ENCODE data around the gene CYB5A.
"Not testable (repeated sequence)": the region's sequence is repeated elsewhere in the genome, so short reads cannot be mapped to it uniquely, and the experiment has no call there.

Gene CYB5A, protein sequence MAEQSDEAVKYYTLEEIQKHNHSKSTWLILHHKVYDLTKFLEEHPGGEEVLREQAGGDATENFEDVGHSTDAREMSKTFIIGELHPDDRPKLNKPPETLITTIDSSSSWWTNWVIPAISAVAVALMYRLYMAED

DNA sequence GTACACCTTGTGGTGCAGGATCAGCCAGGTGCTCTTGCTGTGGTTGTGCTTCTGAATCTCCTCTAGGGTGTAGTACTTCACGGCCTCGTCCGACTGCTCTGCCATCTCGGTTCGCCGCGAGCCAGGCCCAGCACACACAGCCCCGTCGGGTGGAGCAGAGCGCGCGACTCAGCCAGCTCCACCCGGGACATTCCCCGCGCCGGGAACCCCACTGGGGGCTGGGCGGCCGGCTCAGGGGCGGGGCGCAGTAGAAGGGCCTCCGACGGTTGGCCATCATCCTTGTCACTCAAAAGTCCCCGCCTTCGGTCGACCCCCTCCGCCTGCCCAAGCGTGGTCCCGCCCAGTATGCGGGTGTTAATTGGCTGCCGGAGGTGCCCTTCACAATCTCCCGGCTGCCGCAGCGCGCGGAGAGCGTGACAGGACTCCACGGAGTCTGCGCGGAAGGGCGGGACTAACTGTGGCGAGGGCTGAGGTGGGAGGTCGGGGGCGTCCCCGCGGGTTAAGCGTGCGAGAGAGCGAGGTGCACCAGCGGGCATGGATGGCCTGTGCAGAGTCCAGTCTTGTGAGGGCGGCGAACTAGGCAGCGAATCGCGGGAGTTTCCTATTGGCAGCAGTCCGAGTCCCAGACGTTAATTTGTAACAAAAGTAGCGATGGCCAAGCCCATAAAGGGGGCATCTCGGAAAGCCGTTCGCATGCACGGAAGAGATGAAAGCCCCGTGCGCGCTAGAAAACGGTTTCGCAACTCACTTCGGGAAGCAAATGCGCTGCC lies at the start of gene CYB5A:
TSS of gene CYB5A (minus strand) at position 193 of the 770 bp plus-strand sequence. CDS start at position 105, 88 bp downstream.
- TF ChIP-seq POLR2A (IDR thresholded peaks at IDR 0.05; ENCODE audit: low read length) (peak; percentile 59), GATA1 (IDR thresholded peaks at IDR 0.05; ENCODE audit: low read depth, low read length) (no peak)
- DNase-seq = peak; percentile 99

DNA sequence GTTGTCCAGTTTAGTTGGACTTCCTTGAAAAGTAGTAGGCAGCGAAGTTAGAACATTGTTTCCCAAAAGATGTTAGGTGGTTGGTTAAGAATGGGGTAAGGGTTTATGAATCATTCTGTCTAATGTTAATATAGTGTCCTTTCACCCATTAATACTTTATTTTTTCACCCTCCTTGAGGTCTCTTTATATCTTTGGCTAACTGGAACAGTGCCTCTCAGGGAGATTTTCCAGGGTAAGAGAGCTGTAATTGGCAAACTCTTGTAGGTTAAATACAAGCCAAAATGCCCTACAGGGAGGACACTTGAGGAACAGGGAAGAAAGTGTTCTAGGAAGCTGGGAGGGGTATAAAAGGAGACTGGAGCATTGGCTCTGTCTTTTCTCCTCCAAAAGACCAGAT lies 46.1 kb upstream of the CYB5A start:
- DNase-seq = no peak
- TF ChIP-seq GATA1 (IDR thresholded peaks at IDR 0.05; ENCODE audit: low read depth, low read length) (no peak), POLR2A (IDR thresholded peaks at IDR 0.05; ENCODE audit: low read length) (no peak)

DNA sequence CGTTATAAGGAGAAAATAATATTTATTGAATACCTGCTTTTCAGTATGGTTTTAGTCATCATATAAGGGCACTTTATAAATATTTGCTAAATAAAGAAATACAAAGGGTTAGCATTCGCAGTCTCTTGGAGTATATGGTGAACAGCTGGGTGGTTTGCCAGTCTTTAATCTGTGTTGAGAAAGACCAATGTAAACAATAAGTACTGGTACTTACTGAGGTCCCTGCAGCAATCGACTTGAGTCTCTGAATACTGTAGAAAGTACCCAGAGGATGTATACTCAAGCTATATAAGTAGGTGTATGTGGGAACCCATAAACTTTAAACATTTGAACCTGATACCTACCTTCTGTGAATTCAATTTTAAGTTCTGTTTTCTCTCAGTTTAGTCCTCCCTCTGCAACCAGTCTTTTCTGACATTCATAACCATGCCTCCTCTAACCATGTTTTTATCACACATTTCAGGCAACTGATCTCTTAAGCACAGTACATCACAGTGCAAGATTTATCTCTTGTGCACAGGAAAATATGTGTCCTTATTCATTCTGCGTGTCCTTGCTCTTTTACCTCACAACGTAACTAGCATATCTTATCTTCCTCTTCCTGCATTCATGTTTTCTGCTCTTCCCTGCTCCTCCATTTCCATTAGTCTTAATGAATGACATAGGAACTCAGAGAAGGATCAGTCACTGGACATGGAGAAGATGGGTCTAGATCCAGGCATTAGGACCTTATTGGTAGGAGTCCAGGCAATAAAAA lies 45.6 kb upstream of the CYB5A start:
- TF ChIP-seq GATA1 (IDR thresholded peaks at IDR 0.05; ENCODE audit: low read depth, low read length) (no peak), POLR2A (IDR thresholded peaks at IDR 0.05; ENCODE audit: low read length) (no peak)
- DNase-seq = peak; percentile 72 to 90

DNA sequence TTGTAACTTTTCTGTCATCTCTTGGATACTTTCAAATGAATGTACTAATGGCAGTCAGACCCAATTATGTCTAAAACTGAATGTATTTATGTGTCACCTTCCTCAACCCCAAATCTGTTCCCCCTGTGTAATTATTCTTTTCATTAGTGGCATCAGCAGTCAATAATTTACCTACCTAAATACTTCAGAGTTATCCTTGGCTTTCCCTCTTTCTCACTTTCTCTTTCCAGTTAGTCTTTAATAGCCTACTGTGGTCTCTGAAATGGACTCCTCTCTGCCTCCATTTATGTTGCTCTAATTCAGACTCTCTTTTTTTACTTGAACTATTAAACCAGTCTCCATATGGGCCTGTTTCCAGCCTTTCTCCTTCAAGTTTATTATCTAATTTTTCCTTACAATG lies 44.9 kb upstream of the CYB5A start:
- DNase-seq = peak in 1 of 2 experiments; percentile 25
- TF ChIP-seq POLR2A (IDR thresholded peaks at IDR 0.05; ENCODE audit: low read length) = no peak
- TF ChIP-seq GATA1 (IDR thresholded peaks at IDR 0.05; ENCODE audit: low read depth, low read length) = no peak

DNA sequence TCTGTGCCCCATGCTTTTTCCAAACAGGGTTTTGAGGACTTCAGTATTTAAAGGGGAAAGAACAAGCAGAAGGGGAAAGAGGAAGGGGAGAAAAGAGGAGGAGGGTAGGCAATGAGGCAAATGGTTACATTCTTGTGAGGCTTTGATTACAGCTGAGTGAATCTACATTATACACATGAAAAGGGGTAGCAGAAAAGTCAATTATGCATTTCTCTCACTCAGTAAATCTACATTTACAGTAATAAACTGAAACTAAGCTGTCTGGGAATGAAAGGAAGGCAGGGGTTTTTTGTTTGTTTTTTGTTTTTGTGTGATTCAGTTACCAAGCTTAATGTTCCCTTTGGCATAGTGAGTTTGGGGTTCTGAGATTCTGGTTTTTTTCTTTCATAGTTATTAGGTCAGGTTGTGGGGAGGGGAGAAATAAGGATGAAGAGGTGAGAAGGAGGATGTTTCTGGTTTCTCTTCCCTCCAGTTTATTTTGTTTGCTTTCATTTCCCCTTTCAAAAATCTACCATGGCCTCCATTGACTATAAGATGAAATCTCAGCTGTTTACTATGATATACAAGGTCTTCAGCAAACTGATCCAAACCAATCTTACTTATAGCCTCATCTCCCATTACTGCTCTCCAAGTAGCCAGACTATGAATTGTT lies 42.6 kb upstream of the CYB5A start:
- no peak for DNase-seq
- TF ChIP-seq GATA1 (IDR thresholded peaks at IDR 0.05; ENCODE audit: low read depth, low read length) (no peak), POLR2A (IDR thresholded peaks at IDR 0.05; ENCODE audit: low read length) (no peak)

DNA sequence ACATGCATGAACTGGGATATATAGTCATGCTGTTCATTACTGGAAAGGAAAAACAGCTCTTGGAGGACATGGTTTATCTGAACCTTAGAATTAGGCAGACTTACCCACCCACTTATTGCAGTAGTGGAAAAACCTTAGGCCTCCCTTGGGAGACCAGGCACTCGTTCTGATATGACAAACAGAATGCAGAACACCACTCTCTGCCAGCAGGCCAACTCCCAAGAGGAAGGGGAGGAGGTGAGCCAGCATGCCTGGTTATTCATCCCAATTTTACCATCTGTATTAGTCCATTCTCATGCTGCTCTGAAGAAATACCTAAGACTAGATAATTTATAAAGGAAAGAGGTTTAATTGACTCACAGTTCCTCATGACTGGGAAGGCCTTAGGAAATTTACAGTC lies 41.3 kb upstream of the CYB5A start:
- TF ChIP-seq POLR2A (IDR thresholded peaks at IDR 0.05; ENCODE audit: low read length) (no peak), GATA1 (IDR thresholded peaks at IDR 0.05; ENCODE audit: low read depth, low read length) (no peak)
- no peak for DNase-seq

DNA sequence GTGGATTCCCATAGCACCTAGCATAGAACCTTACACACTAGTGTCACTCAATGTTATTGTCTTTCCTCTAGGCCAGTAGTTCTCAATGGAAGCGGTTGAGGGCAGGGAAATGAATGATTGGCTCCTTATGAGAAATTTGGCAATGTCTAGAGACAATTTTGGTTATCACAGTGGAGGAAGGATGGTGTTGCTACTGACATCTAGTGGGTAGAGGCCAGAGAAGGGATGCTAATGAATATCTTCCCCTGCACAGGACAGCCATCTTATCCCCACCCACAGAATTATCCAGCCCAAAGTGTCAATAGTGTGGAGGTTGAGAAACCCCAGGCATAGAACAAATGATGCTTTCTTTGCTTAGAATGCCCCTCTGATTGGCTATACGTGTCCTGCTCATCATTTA lies 39.6 kb upstream of the CYB5A start:
- DNase-seq = peak; percentile 67 to 78

DNA sequence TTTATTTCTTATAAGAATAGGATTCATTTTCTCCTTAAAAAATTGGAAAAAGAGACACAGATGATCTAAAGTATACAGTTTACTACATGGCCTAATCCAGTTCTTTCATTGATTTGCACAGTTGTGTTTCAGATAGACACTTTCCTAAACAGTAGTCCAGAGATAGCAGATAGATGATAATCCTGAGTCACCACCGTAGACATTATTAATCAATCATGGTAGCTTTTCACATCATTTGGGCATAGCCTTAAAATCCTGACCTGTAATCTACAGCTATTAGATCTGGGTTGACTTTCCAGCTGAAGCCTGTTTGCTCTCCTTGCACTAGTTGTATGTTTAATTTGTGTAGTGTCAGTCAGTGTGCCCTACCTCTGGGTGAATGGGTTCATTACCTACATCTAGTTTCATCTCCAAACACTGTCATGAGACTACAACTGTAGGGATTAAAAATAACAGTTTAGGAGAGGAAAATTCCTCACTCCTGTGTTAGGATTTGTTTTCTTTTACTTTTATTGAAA lies 38.0 kb upstream of the CYB5A start:
- TF ChIP-seq POLR2A (IDR thresholded peaks at IDR 0.05; ENCODE audit: low read length) (no peak), GATA1 (IDR thresholded peaks at IDR 0.05; ENCODE audit: low read depth, low read length) (no peak)
- peak; percentile 16 to 25 for DNase-seq

More for the DNA sequence above, 39.6 kb upstream of the CYB5A start:
- no peak for TF ChIP-seq GATA1 (IDR thresholded peaks at IDR 0.05; ENCODE audit: low read depth, low read length)
- TF ChIP-seq POLR2A (IDR thresholded peaks at IDR 0.05; ENCODE audit: low read length) = no peak

DNA sequence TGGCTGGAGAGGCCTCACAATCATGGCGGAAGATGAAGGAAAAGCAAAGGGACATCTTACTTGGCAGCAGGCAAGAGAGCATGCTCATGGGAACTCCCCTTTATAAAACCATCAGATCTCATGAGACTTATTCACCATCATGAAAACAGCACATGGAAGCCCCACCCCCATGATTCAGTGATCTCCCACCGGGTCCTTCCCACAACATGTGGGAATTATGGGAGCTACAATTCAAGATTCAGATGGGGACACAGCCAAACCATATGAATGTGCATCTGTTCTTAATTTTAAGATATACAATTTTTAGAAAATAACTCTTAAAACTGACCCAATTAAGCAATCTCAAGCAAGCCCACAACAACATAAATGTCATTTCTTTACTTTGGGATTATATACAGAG lies 36.4 kb upstream of the CYB5A start:
- TF ChIP-seq GATA1 (IDR thresholded peaks at IDR 0.05; ENCODE audit: low read depth, low read length) = no peak
- TF ChIP-seq POLR2A (IDR thresholded peaks at IDR 0.05; ENCODE audit: low read length) = no peak

DNA sequence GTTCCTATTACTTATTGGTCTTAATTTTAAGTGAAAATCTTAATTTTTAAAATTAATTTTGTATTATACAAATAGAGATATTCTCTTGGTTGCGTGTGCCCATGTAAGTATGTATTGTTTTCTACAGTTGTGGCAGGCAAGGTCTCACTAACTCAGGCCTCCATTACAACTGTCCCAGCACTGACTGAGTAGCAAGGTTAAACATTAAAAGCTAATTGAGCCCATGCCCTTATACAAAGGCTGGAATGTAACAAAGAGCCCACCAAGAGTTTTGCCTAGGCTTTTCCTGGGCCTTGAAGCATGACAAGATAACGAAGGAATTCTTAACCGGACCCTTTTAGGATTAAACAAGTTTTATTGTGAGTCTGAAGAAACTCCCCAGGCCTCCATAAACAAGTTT lies 35.0 kb upstream of the CYB5A start:
- not testable (repeated sequence) for DNase-seq

More for the DNA sequence above, 36.4 kb upstream of the CYB5A start:
- DNase-seq = no peak

DNA sequence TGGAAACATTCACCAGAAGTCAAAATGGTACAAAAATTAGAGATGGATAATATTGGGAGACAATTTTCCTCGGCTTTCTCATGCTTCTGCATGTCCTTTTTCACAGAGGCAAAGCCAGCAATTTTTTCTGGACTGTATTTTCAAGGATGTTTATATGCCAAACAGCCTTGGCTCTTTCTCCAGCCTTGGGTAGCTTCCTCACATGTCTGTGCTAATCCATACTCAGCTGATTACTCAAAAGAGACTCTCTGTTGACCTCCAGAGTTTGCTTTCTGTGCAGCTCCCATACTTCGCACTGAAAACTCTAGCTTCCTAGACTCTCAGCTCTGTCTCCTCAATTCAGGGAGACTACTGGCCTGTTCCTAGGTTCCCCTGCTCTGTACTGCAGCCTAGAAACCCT lies 34.5 kb upstream of the CYB5A start:
- TF ChIP-seq GATA1 (IDR thresholded peaks at IDR 0.05; ENCODE audit: low read depth, low read length) = no peak
- no peak for TF ChIP-seq POLR2A (IDR thresholded peaks at IDR 0.05; ENCODE audit: low read length)
- DNase-seq = no peak

DNA sequence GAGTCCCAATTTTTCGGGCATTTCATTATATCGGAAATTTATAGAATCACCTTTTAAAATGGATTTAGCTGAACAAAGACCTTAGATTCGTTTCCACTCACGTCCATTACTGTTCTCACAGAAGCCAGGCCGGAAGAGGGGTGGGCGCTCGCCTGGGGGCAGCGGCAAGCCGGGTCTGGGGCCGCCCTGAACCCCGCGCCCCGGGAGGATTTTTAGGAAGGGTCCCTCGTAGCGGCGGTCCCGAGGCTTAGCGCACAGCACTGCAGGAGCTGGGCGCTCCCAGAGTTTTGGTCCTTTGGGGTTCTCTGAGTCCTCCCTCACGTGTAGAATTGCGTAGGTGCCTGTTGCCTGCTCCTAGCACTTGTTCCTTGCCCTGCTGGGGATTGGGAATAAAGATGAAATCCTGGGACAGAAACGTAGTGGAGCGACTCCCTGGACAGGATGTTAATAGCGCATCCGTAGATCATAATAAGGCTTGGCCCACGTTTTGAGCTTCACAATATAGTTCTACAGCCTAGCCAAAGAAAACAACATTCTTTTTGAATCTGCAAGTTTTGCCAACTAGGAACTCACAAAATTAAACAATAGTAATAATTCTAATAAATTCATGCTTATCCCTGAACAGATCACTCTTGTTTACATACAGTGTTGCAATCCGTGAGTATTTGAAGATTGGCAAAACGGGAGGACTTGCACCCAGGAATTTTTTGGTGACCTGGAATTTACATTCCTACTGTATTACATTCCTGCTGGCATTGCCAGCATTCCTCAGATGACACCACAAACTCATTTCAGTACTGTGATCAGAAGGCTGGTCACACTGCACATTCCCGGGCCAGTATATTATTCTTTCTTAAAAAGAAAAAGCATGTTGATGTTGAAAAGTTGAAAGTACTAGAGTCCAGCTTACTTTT lies 24.8 kb upstream of the CYB5A start:
- TF ChIP-seq POLR2A (IDR thresholded peaks at IDR 0.05; ENCODE audit: low read length) (no peak), GATA1 (IDR thresholded peaks at IDR 0.05; ENCODE audit: low read depth, low read length) (no peak)
- DNase-seq = no peak

Measured in erythroblast (primary cell).